WI38 (cell line): ENCODE measurements around the gene KNDC1.

Experiments
- H3K4me3 ChIP-seq: 2 replicates; pipeline ENCODE4 v1.5.1; 2011; ENCODE audit warnings: low read depth, mild to moderate bottlenecking, control low read depth, low read length
- CTCF ChIP-seq: IDR thresholded peaks from 2 replicates; pipeline ENCODE4 v1.5.1; 2012; ENCODE audit warnings: low read depth, mild to moderate bottlenecking, control low read depth, low read length

Gene KNDC1

GRCh38 chr10:133249975-133250754 lies 90.1 kb downstream of the KNDC1 start:
- TF ChIP-seq CTCF, result no peak
- H3K4me3 ChIP-seq, result no peak overlapping the region

DNA sequence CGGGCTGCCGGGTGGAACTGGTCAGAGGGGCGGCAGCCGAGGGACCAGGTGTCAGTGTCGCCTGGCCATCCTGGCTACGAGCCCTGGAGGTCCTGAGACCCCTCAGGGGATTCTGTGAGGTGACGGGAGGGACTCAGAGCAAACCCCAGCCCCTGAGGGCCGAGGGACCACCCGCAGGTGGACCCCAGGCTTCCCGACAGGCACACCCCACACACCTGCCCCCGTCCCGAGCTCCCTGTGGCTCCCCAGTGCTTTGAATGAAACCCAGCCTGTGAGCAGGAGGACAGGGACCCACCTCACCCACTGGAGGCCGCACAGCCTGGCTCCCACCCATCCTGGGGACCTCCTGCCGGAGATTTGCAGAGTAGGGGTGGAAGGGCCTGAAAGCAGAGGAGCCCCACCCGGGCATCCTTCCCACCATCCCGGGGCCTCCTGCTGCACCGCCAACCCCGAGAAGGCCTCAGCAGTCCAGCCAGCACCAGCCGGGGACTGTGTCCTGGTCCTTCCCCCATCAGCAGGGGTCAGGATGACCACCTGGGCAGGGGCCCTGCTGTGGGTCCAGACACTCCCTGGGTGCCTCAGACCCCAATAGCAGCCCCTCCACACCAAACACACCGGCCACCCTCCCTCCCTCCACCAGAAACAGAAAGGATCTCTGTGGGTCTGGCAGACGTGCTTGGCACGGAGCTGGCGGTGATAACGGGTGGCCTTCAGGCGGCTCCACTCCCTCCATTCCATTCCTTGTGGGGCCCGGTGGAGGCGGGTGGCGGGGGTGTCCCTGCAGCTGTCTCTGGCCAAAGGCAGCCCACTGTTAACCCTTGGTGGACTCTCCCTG lies 91.6 kb downstream of the KNDC1 start:
- no peak for TF ChIP-seq CTCF
- H3K4me3 ChIP-seq, result no peak overlapping the region

DNA sequence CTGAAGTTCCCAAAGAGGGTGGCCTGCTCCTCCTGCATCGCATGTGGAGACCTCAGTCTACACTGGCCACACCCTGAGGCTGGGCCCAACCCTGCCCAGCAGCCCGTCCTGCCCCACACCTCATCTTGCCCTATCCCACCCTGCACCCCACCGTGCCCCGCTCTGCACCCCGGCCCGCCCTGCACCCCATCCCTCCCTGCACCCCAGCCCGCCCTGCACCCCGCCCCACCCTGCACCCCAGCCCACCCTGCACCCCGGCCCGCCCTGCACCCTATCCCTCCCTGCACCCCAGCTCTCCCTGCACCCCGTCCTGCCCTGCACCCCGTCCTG lies 92.2 kb downstream of the KNDC1 start:
- no peak overlapping the region for H3K4me3 ChIP-seq
- no peak for TF ChIP-seq CTCF

- no peak overlapping the region for H3K4me3 ChIP-seq
- no peak for TF ChIP-seq CTCF
Measured at GRCh38 chr10:133253361-133253955, 93.4 kb downstream of the KNDC1 start.

- H3K4me3 ChIP-seq, result no peak overlapping the region
- TF ChIP-seq CTCF, result no peak
Measured at GRCh38 chr10:133254421-133255120, 94.6 kb downstream of the KNDC1 start.

- no peak for TF ChIP-seq CTCF
- no peak overlapping the region for H3K4me3 ChIP-seq
Measured at GRCh38 chr10:133255323-133255722, 95.3 kb downstream of the KNDC1 start.
